Esophagus muscularis mucosa (tissue), 3 donors: ENCODE measurements around the gene CCR4.

Experiments
- CTCF ChIP-seq, 3 experiments: fragments of 200-600 bp in 2 of 3; fragments of 450-650 bp in 1 of 3; sonication (generic) in 2 of 3; IDR thresholded peaks; one replicate each; pipeline ENCODE4 v1.5.1; 2017 to 2019; ENCODE audit warnings: antibody characterized with exemption in 3 of 3, mild to moderate bottlenecking in 2 of 3, moderate library complexity in 1 of 3
- POLR2A ChIP-seq: fragments of 450-650 bp; IDR thresholded peaks from one replicate; pipeline ENCODE4 v1.6.1; 2017; ENCODE audit warnings: antibody characterized with exemption, moderate library complexity, mild to moderate bottlenecking, low read depth

DNA sequence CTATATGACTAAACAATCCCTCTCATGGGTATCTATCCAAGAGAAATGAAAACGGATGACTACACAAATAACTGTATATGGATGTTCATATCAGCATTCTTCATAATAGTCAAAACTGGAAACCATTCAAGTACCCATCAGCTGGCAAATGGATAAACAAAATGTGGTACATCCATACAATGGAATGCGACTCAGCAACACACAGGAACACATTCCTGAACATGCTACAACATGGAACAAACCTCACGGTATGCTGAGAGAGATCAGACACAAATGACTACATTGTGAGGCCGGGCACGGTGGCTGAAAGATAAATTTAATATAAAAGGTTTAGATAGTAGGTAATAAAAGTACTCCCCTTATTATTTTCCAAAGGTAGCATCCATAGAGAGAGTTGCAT is 42.6 kb downstream of the CCR4 start:
- TF ChIP-seq POLR2A (no peak), CTCF (IDR thresholded peaks at IDR 0.05) (no peak)
